Activated gamma-delta T cell (primary cell): Measurements from ENCODE around the gene CDK5RAP3.
"Not testable (repeated sequence)": the region's sequence is repeated elsewhere in the genome, so short reads cannot be mapped to it uniquely, and the experiment has no call there.

Experiments used
- DNase-seq: peaks from one replicate; lab custom pipeline; 2025; lab: John Stamatoyannopoulos, UW
- total RNA-seq, 2 donors: gene quantifications; one replicate each; lab custom pipeline; 2026; lab: John Stamatoyannopoulos, UW

Gene CDK5RAP3, protein sequence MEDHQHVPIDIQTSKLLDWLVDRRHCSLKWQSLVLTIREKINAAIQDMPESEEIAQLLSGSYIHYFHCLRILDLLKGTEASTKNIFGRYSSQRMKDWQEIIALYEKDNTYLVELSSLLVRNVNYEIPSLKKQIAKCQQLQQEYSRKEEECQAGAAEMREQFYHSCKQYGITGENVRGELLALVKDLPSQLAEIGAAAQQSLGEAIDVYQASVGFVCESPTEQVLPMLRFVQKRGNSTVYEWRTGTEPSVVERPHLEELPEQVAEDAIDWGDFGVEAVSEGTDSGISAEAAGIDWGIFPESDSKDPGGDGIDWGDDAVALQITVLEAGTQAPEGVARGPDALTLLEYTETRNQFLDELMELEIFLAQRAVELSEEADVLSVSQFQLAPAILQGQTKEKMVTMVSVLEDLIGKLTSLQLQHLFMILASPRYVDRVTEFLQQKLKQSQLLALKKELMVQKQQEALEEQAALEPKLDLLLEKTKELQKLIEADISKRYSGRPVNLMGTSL
- total RNA-seq = 54.6 to 73.5 reads per million in 2 donors

DNA sequence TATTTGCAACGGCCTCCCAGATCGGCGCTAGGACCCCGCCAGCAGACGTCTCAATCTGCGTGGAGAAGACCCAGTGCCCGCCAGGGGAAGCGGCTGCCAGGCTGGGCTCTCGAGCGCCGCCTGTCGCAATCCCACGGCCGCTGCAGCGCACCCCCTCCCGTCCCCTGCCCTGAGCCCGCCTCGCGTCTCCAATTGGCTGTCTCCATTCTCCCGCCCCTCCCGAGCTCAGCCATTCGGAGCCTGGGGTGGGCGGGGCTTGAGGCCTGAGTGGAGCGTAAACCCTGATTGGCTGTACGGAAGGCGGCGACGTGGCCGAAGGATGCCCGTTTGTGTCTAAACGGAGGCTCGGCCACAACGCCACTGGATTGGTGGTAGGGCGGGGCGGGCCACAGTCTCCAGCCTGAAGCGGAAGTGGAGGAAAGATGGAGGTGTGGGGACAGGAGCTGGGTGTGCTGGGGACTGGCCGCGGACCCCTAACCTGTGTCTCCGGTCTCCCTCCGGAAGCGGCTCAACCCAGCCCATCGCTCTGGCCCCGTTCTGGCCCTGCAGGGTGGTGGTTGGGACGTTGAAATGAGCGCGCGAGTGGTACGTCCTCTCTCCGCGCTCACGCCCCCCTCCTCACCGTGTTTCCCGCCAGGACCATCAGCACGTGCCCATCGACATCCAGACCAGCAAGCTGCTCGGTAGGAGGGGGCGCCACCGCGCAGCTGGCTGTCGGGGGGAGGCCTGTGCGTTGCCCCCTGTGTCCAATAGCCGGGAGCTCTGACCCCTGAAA lies at the start of gene CDK5RAP3:
Gene CDK5RAP3, plus strand, starts transcription at position 389 of the 775 bp plus-strand sequence. Its CDS starts 34 bp downstream, at position 423.
- DNase-seq = peak; percentile 90

DNA sequence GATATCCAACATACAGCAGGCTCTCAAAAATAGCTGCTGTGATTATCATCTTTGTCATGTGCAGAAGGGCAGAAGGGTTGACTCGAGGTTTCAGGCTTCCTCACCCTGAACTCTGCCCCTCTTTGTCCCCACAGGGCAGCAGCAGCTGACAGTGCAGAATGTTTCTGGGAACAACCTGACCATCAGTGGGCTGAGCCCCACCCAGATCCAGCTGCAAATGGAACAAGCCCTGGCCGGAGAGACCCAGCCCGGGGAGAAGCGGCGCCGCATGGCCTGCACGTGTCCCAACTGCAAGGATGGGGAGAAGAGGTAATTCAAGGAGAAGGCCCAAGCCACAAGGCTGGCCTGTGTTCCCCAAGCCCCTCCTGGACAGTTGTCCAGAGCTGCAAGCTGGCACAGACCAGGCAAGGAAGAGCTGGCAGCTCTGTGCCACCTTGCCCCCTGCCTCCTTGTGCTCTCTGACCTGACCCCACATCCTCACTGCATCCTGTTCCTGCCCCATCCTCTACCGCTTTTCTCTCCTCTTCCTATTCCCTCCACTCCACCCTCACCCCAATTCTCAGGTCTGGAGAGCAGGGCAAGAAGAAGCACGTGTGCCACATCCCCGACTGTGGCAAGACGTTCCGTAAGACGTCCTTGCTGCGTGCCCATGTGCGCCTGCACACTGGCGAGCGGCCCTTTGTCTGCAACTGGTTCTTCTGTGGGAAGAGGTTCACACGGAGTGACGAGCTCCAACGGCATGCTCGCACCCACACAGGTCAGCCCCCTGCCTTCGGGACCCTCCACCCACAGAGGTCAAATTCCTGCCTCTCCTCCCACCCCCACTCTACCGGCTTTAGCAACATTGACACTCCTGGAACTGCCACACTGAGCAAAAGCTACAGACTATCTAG lies 45.9 kb upstream of the CDK5RAP3 start:
- DNase-seq = no peak

DNA sequence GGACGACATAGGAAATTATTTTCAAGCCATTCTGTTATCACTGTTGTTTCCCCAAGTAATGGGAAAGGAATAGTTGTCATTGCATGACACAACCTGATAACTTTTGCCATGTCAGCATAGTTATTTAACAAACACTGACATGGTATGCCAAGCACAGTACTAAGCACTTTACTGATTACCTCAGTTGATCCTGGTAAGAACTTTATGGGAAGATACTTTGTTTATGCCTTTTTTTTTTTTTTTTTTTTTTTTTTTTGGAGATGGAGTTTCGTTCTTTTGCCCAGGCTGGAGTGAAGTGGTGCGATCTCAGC lies 45.3 kb upstream of the CDK5RAP3 start:
- no peak for DNase-seq

DNA sequence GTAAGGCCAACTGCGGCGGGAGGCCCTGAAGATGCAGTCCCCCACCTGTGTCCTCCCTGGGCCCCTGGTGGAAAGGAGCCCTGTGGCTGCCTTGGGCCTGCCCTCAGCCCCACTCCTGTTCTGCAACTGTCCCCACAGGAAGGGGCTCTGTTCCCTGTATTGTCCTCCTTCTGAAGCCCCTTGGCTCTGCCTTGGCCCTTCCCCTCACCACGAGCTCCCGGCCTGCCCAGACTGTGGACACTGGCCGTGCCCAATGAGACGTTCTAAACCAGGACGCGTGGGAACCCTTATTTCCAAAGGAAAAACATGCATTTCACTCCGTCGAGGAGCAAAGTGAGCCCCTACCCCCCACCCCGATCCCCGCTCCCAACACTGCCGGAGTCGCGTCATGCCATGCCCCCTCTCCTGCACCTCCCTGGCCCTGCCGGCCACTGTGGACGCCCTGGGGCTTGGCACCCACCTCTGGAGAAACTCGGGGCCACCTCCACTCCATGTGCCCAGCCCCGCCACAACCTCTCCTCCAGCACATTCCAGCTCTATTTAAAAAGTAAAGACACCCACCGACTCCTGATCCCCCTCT lies 43.0 kb upstream of the CDK5RAP3 start:
- no peak for DNase-seq

DNA sequence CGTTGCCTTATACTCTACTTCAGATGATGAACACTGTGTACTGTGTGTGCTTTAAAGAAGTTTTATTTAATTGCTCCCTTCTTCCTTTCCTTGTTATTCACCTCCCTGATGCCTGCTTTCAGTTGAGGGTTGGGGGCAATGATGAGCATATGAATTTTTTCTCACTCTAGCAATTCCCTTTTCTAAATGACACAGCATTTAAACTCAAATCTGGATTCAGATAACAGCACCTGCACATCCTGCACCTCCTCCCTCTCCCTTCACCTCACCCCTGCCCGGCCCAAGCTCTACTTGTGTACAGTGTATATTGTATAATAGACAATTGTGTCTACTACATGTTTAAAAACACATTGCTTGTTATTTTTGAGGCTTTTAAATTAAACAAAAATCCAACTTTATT lies 42.5 kb upstream of the CDK5RAP3 start:
- DNase-seq = no peak

DNA sequence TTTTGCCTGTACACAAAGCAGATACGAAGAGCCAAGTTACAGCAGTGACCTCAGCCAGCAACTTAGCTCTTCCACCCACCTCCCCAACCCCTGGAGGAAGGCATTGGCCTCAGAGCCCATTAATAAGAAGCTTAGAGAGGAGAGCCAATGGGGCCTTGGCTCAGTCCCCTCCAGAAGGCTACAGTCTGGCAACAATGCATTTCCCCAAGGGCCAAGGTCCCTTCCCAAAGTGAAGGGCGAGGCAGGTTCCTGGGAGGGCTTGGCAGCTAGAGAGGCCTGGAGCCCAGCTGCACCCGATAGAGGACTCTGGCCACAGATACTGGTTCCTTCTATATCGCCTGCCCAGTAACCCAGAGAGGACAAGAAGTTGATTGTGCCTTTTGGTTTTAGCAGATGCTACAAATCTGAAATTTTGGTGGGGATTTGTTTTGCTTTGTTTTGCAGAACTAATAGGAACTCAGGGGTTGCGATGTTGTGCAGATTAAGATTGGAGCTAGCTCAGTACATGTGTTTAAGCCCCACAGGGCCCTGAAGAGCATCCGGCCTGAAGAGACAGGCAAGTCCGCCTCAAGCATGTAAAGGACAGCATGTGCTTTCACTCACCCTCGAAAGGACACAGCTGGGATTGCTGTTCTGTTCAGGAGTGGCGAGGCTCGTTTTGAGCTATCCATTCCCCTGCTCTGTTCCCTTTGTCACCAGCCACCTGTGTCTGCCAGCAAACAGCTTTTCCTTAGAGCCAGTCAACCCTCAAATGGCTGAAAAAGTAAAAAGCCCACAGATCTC lies 41.5 kb upstream of the CDK5RAP3 start:
- DNase-seq = no peak

DNA sequence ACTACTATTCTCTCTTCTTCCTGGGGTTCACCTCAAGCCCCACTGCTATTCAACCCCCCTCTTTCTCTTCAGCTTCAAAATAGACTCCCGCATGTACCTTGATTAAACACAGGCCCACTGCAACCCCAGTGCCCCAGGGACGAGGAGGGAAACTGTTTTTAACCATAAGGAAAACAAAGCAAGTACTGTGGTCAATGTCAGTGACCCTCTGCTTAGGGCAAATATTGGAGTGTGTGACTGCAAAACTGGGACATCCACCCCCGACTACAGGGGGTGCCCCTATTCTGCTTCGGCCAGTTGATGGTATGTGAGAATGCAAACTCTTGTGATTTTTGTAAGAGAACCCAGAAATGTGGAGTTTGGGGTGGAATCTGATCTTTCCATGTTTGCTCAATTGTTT lies 39.1 kb upstream of the CDK5RAP3 start:
- no peak for DNase-seq

DNA sequence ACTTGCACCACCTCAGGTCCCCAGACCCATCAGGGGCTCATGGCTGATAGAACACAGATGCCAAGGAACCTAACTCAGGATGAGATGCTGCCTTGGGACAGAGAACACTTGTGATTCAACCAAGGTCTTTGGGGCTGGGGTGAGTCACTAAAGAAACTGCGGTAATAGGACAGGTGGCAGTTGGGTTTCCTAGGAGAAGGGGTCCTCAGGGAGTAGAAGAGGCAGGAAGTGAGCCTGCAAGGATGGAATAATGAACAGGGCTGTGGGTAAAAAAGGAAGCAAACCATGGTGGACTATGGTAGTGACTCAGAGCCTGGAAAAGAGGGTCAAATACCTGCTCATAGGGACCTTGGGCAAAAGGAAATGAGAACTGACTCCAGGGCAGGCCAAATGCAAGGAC lies 36.1 kb upstream of the CDK5RAP3 start:
- no peak for DNase-seq

DNA sequence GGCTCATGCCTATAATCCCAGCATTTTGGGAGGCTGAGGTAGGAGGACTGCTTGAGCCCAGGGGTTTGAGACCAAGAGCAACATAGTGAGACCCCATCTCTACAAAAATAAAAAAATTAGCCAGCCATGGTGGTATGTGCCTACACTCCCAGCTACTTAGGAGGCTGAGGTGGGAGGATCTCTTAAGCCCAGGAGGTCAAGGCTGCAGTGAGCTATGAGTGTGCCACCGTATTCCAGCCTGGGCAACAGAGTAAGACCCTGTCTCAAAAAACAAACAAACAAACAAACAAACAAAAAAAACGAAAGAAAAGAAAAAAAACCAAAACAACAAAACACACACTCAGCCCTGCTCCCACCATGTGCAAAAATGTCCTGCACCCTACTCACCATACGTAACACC lies 35.4 kb upstream of the CDK5RAP3 start:
- not testable (repeated sequence) for DNase-seq

DNA sequence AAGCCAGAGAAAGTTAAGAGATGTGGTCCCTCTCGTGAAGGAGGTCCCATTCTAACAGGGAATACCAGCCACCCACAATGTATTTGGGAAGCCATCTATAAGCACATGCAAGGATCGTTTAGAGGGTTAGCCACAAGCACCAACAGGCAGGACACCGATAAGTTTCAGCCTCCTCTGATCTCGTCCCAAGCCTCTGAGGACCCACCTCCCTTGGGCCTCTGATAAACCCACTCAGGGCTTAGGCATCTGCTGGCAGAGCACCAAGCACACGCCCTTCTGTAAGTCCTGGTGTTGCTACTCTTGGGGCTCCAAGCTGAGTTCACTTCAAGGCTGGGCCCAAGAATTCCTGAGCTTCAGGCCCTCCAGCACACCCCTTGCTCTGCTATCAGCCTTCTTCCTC lies 35.0 kb upstream of the CDK5RAP3 start:
- no peak for DNase-seq

DNA sequence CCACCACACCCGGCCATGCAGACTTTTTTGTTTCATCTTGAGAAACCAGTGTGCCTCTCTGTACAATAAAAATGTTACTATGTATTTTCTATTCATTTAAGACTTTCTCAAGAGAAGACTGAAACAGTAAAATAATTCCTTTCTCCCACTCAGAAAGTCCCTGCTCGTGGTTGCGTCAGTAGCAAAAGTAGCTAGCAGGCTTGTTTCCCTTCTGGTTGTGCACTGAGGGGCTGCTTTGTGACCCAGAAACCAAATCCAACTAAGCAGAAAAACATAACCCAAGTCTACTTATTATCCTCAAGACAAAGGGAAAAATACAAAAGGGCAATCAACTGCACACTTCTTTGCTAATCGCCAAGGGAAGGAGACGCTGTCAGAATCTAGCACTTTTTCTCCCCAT lies 33.0 kb upstream of the CDK5RAP3 start:
- DNase-seq = no peak

DNA sequence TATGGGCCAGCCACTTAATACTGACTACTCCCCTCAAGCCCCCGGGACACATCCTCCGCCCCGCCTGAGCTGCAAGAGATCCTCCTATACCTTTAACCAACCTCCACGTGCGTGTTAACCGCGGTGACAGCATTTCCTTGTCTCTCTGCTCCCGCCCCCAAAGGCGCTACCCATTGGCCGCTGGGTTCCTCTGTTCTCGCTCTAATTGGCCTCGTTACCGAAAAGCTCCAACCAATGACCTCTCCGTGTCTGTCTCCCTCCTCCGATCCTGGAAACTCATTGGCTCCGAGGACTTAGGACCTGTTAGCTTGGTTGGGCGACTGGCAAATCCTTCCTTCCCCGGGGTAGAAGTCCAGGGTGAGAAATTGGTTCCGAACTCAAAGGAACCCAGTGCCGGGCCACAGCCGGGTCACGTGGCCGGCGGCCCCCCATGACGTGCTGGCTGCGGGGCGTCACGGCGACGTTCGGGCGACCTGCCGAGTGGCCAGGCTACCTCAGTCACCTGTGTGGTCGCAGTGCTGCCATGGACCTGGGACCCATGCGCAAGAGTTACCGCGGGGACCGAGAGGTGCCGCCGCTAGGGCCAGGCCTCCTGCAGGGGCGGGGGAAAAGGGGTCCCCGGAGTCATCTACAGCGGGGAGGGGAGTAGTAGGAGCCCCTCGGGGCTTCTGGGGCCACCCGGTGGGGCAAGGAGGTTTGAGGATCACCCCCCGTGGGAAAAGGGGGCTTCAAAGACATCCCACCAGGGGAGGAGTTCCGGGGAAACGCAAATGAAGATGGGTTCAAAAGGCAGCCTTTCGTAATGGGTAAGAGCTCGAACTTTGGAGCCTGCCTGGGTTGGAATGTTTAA lies 29.4 kb upstream of the CDK5RAP3 start, which contains the start of gene PNPO:
Gene PNPO, plus strand, starts transcription at position 326 of the 850 bp plus-strand sequence. Its CDS starts 105 bp downstream, at position 431.
- peak; percentile 59 for DNase-seq

DNA sequence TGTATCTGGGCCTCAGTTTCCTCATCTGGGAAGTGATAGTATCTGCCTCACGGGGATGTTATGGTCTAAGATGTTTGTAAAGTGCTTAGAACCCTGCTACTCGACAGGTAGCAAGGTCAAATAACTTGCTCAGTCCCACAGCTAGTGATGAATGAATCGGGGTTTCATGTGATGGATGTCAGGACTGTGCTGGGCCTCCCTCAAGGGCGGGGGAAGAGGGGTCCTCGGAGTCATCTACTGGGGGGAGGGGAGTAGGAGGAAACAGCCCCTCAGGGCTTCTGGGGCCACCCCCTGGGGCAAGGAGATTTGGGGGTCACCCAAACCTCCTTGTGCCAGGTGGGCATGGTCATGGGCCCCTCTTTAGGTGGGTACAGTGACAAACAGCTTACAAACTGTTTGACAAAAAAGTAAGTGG lies 28.8 kb upstream of the CDK5RAP3 start:
- DNase-seq = no peak

DNA sequence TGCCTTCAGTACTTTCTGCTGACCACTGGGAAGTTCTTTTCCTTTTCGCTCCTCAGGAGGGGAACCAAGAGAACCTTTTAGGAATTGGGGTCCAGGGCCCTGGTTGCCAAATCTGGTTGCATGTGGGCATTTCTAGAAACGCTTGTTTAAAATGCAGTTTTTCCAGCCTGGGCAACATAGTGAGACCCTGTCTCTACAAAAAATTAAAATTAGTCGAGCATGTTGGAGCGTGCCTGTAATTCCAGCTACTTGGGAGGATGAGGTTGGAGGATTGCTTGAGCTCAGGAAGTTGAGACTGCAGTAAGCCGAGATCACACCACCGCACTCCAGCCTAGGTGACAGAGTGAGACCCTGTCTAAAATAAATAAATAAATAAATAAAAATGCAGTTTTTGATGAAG lies 28.3 kb upstream of the CDK5RAP3 start:
- no peak for DNase-seq

DNA sequence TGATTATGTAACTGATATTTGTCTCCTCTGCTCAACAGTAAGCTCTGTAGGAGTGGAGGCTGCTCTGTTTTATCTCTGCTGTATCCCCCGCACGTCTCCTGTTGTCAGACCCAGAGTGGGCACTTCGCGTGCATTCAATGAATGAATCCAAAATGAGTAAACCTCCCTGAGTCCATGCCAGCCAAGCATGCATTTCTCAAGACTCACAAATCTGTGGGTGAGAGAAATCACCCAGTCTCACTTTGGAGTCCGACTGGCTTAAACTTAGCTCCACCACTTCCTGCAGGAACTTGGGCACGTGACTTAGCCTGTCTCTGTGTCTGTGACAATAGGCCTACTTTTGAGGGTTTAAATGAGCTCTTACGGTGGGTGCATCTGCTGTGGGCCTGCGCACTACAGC lies 25.8 kb upstream of the CDK5RAP3 start:
- no peak for DNase-seq

DNA sequence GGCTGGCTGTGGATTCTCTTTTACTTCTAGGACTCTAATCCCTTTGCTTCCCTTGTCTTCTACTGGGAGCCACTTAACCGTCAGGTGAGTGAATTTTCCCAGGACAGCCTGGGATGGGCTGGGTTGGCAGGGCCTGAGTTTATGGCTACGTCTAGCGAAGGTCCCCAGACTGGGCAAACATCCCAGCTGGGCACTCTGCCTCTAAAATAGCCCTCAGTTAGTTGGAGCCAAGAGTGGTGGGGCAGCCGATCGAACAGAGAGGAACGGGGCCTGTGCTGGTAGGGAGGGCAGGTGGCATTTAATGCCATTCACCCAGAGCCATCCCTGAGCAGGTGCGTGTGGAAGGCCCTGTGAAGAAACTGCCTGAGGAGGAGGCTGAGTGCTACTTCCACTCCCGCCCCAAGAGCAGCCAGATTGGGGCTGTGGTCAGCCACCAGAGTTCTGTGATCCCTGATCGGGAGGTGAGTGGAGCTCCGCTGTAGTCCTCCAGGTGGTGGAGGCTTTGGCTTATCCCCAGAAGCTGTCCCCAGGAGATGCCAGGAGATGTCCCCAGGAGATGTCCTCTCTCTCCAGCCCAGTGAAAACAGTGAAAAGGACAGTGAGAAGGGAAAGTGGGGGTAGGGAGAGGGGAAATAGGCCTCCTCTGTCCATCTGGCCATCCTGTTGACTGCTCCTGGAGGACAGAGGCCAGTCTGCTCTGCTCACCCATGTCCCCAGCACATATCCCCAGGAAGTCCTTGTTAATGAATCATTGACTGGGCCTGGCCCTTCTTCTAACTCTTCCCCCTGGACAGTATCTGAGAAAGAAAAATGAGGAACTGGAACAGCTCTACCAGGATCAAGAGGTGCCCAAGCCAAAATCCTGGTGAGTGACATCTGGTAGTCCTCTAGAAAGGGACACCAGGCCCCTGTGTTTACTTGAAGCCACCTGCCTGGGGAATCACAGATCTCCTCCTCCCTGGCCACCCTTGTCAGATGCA lies 25.1 kb upstream of the CDK5RAP3 start:
- DNase-seq = no peak

DNA sequence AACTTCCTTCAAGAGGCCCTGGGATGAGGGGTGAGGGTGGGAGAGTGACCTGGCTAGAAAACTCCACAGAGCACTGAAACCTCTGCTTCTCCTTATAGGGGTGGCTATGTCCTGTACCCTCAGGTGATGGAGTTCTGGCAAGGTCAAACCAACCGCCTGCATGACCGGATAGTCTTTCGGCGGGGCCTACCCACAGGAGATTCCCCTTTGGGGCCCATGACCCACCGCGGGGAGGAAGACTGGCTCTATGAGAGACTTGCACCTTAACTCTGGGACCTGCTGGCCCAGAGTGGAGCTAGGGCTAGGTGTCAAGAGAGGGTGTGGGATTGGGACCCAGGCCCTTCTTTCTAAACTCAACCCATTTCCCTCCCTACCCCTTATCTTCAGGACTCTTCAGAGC lies 24.4 kb upstream of the CDK5RAP3 start:
- DNase-seq = no peak

DNA sequence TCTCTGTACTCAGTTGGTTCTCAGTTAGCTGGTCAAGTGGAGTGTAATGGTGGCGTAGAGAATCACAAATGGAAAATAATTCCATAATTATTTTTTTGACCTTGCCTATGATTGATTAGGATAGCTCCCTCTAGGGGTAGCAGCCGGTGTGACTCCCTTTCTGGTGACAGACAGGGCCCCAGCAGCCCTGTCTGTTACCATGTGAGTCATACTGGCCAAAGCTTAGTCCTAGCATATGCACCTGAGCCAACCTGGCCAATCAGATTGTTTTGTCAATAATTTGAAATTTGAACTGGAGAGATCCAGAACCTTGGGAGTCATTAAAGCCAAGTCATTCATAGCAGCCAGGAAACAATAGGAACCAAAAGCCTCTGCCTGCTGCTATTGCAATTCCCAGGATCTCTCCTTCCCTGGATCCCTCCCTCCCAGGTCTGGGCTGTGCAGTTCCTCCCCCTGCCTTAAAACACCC lies 23.9 kb upstream of the CDK5RAP3 start:
- DNase-seq = no peak
